GM18861 (cell line): Measurements from ENCODE around the gene MPHOSPH8.

Source experiments
- ATAC-seq: cut with Tn5 transposase; IDR thresholded peaks from one replicate; pipeline ENCODE4 v1.9.1; 2021; ENCODE audit not compliant: unreplicated experiment

MPHOSPH8 gene, protein sequence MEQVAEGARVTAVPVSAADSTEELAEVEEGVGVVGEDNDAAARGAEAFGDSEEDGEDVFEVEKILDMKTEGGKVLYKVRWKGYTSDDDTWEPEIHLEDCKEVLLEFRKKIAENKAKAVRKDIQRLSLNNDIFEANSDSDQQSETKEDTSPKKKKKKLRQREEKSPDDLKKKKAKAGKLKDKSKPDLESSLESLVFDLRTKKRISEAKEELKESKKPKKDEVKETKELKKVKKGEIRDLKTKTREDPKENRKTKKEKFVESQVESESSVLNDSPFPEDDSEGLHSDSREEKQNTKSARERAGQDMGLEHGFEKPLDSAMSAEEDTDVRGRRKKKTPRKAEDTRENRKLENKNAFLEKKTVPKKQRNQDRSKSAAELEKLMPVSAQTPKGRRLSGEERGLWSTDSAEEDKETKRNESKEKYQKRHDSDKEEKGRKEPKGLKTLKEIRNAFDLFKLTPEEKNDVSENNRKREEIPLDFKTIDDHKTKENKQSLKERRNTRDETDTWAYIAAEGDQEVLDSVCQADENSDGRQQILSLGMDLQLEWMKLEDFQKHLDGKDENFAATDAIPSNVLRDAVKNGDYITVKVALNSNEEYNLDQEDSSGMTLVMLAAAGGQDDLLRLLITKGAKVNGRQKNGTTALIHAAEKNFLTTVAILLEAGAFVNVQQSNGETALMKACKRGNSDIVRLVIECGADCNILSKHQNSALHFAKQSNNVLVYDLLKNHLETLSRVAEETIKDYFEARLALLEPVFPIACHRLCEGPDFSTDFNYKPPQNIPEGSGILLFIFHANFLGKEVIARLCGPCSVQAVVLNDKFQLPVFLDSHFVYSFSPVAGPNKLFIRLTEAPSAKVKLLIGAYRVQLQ

DNA sequence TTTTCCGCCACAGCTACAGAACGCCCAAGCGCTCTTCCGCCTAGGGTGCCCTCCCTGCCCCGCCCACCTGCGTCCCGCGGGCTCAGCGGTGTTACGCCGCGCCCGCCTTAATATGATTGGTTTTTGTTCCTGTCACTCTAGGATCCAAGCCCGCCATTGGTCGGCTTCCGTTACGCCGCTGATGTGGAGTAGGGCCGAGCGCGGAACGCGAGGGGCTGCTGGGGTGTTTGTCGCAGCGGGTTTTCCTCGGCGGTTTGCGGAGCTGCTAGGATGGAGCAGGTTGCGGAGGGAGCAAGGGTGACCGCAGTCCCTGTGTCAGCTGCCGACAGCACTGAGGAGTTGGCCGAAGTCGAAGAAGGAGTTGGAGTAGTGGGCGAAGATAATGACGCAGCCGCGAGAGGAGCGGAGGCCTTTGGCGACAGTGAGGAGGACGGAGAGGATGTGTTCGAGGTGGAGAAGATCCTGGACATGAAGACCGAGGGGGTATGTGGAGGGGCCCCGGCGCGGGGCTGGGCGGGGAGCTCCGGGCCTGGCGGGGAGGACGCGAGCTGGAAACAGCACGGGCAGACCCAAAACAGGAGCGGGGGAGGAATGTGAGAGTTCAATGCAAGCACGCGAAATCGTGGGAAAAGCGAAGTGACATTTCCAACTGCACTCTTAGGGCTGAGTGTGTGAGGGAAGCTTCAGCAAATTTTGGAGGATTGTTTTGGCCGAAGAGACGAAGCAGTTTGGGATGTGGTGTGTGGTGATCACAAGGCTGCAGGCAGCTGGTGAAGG is at the start of gene MPHOSPH8:
Gene MPHOSPH8 (plus strand): TSS at position 181 of the 777 bp plus-strand sequence. CDS start 90 bp downstream, at position 271.
- ATAC-seq, result peak; percentile 98

DNA sequence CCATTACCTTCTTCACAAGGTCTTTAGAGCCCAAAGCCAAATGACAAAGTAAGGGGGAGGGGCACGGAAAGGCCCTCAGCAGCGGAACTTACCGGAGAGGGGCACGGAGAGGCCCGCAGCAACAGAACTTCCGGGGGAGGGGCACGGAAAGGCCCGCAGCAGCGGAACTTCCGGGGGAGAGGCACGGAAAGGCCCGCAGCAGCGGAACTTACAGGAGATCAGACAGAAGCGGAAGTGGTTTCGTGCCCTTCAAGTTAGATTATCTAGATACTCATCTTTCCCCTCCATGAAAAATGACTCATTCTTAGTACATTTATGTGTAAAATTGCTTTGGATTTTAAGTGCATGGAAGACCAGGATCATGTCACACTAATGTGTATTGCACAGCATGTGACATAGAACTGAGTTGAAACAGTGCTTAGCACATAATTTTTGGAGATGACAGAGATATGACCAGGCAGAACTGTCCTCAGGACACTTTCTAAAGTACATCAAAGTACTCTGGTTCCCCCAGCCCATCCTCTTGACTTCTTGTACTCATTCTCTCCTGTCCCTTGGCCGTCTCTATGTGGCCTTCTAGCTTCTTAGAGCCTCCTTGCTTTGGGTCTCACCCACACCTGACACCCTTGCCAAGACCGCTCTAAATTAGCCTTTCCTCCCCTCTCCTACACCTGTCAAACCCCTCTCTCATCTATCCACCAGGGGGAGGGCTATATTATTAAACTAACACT is 46.4 kb upstream of the MPHOSPH8 start:
- ATAC-seq, result peak; percentile 63

DNA sequence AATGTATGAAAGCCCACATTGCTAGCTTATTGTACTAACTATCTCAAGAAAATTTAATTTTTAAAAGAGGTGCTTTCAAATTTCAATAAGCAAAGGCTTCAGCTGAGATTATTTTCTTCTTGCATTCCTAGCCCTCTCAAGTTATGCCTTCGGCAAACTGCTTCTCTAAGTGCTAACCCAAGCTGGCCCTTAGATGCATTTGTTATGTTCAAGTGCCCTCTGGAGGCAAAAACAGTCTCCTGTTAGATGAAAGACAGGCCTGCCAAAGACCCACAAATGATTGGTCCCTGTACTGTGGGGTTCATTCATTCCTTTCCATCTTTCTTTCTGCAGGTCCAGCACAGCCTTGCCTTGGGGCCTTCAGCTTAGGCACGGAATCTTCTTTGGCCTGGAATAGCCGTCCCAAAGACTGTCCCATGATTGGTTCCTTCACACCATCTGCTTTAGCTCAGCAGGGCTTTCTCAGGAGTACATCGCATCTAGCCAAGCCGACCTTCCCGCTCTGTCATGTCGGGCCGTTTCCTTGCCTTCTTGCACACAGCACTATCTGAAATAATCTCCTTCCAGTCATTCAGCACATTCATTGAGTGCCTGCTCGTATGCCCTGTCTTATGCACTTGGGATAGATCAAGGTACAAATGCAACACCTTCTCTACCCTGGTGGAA is 45.7 kb upstream of the MPHOSPH8 start:
- peak; percentile 79 for ATAC-seq

DNA sequence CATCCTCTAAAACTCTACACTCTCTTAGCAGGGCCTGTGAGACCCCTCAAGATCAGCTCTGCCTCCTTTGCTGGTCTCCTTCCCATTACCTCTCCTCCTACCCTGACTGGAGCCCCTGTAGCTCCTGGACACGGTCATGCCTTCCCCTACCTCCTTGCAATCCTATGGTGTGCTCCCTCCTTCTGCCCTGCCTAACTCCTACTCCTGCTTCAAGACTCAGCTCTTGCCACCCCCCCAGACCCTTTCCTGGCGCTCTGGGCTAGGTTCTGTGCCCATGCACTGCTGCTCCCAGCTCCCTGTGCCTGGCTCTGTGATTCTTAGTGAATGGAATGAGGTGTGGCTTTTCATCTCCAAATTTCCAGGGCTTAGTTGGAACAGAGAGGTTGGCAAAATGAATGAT is 44.1 kb upstream of the MPHOSPH8 start:
- ATAC-seq, result no peak

DNA sequence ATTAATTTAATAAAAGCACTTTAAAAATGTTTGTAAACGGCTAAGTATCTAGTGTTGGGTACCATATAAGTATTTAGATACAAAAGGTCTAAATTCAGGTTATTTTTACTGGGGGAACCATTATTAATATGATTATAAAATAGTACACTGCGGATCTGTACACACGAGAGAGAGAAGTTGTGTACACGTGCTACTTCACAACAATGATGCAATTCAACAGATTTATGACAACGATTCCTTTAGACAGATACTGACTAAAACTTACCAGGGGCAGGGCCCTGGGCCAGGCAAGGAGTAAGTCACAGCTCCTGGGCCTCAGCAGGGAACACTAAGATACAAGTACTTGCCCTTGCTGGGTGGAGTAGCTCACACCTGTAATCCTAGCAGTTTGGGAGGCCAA is 43.0 kb upstream of the MPHOSPH8 start:
- no peak for ATAC-seq

DNA sequence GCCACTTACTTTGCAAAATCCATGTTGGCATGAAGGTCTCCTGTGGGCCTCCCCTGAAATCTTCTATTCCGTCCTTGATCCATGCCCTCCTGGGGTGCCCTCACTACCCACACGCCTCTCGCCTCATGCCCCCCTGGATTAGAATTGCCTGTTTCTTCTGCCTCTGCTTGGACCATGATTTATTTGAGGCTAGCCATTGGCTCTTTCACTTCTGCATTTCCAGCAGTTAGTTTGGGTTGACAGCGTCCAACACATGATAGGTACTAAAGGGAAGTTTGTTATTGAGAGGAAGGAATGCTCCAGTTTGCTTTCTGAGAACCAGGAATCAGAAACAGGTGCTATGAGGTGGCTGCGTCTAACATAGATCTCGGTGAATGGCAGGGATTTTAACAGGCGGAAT is 41.6 kb upstream of the MPHOSPH8 start:
- no peak for ATAC-seq

DNA sequence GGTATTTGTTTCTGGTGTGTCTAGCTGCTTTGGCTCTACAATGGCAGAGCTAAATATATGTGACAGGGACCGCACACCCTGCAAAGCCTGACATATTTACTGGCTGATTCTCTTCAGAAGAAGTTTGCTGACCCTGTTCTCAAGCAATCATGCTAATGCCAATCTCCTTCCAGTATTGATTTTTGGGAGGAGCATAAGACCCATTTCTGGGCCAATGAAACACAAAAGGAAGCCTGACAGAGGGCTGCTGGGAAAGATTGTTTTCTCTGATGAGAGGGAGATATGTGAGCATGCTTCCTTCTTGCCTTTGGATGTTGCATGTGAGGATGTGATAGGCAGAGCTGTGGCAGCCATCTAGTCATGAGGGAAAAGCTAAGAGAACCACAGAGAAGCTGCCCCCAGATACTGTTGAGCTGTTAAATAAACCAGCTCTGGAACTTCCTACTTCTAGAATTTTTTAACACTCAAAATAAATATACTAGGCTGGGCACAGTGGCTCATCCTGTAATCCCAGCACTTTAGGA is 40.7 kb upstream of the MPHOSPH8 start:
- no peak for ATAC-seq

DNA sequence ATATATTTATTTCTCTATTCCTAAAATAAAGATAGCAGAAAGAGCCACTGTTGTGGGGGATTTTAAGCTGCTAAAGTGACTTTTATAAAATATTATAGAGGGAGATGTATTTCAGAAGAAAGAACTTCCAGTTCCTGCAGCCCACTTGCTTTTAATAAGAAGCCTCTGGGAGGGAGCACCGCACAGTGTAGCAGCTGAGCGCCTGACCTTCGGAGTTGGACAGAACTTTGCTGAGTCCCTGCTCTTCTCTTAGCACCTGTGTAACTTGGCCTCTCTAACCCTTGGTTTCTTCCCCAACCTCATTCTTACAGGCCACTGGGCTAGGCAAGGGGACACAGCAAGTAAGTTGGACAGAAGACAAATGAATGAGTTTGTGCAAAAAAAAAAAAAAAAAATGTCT is 37.4 kb upstream of the MPHOSPH8 start:
- no peak for ATAC-seq

DNA sequence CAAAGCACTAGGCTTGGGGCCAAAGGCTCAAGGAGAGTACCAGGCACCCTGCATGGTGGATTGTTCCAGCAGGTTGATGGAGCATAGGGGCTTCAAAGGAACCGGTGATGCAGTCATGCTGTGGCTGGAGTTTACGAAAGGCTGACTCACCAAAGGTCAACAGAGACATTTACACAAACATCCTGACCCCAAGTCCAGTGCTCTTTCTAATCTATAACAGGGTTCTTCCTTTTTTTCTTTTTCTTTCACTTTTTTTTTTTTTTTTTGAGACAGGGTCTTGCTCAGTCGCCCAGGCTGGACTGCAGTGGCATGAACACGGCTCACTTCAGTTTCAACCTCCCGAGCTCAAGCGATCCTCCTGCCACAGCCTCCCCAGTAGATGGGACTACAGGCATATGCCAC is 36.5 kb upstream of the MPHOSPH8 start:
- no peak for ATAC-seq

DNA sequence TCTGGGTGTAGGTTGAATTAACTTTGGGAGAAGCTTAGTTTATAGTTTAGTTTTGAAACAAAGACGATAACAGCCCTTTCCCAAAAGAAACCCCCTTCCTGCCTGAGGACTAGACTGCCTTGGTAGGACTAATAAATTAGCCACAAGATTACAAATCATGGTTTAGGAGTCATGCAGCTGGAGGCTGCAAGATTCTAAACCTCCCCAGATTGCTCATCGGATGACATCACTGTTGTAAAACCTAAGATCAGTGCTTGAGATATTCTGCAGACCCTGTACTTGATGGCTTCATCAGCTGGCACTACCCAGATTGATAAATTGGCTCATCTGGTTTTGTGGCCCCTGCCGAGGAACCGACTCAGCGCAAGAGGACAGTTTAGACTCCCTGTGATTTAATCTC is 35.9 kb upstream of the MPHOSPH8 start:
- no peak for ATAC-seq

DNA sequence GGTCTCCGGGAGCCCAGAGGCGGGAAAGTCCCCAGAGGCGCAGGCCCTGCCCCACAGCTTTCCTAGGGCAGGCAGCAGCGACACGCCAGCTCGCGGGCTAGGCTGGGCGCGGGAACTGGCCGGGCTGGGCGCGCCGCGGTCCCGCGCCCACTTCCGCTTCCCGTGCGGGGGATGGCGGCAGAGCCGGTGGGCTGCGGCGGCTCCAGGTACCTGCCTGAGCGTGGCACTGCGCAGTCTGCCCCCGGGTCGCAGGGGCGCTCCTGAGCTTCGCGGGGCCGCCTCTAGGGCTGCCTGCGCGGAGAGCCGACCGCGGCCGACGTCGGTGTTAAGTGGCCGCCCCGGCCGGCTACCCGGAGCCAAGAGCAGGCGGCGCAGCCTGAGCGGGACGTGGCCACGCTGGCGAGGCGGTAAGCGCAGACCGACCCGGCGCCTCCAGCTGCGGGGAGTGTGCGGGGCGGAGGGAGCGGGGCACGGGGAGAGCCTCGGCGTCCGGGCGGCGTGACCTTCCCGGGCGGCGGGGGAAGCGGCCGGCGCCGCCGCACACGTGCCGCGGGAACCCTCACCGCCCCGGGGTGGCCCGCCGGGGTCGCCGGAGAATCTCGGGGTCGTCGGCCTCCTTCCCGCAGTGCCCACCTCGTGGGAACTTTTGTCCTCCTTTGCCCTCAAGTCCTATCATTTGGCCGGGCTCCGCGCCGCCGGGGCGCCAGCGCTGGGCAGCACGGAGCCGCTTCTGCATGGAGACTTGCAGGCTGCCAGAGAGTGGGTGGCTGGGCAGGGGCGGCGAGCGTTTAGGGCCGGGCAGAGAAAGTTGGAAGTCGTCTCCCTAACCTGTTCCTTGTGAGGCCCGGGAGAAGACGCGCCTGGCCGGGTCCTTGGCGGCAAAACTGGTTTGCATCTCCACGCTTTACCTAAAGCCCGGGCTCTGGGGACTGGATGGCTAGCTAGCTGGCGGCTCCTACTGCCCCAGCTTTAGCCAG is 31.4 kb upstream of the MPHOSPH8 start:
- peak; percentile 83 for ATAC-seq

DNA sequence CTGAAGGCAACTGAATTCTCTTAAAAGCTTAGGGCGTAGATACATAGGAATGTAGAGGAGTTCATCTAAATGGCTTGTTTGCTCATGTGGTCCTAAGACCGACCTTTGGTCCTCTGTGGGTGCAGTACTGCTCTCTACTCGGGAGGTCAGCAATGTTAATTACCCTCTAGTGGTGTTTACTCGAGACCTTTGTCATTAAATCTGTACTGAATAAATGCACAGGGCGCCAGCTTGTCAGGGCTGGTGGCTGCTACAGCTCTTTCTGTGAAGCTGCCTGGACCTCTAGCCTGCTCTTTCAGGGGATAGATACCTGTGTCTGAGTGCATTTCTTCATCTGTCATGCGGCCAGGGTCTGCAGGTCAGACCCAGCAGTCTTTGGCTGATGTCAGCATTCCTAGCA is 29.2 kb upstream of the MPHOSPH8 start:
- no peak for ATAC-seq

DNA sequence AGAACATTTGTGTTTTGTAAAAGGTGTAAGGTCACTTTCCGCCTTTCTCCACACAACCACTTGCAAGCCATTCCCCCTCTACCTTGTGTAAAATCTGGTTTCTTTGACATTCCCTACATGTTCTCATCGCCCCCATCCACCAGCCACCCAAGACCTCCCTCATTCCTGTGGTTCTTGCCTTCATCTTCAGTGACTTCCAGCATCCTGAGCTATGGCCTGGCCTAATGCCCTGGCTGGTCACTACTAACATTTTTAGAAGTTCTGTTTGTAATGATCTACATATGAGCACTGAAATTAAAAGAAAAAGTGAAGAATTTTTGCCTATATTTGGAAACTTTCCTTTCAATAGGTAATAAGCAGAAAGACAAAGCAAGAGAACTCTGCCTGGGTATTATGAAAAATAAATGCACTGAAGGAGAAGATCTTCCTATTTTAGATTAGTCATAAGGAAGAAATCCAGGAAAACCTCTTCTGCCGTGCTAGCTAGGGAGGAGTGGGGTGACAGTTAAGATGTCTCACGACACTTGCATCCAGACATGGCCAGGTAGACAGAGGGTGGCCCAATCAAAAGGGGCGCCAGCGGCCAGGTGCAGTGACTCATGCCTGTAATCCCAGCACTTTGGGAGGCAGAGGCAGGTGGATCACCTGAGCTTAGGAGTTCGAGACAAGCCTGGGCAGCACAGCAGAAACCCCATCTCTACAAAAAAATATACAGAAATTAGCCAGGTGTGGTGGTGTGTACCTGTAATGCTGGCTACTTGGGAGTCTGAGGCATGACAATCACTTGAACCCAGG is 28.1 kb upstream of the MPHOSPH8 start:
- no peak for ATAC-seq

DNA sequence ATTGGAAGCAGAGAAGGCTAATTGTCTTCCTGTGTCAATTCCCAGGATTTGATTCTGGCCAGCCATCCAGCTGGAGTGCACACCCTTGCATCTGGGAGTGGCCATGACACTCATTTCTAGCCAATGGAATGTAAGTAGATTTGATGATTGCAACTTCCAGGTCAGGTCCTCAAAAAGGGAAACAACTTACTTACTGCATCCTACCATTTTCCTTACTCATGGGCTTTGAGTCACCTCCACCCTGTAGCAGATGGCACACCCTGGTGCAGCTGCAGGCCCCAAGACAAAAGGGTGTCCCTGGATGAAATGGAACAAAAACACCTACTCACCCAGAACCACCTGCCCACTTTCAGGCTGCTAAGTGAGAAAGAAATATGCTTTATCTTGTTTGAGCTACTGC is 27.3 kb upstream of the MPHOSPH8 start:
- ATAC-seq, result no peak

DNA sequence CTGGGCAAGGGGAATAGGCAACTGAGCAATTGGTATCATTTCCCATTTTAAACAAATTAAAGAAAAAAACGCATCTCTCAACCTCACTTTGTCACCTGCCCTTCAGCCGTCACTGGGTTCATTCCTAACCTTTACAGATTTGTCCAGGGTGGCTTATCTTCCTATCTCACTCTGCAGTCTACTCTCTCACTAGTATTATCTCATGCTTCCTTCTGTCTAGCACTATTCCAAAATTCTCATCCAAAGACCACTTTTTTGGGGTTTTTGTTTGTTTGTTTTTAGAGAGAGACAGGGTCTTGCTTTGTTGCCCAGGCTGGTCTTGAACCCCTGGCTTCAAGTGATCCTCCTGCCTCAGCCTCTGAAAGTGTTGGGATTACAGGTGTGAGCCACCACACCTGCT is 26.7 kb upstream of the MPHOSPH8 start:
- no peak for ATAC-seq

DNA sequence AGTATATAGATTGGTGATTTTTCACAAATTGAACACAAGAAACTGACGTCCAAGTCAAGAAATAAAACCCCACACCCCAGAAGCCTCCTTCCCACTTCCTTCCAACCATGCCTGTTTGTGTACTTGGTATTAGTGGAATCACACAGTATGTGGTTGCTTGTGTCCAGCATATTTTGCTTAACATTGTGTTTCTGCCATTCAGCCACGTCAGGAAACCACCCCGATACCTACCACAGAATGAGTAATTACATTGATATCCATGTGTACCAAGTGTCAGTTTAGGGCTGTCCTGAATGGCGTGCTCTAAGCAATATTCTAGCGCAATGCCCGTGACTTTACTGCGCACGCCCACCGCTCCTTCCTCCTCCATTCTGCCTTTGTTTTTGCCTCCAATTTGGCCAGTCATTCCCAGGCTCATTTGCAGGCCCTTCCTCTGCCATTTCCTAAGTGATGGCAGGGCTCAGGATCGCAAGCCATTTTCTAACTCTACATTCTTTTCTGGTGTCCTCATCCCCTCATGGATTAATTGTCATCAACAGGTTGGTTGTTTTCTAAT is 25.9 kb upstream of the MPHOSPH8 start:
- ATAC-seq, result no peak

DNA sequence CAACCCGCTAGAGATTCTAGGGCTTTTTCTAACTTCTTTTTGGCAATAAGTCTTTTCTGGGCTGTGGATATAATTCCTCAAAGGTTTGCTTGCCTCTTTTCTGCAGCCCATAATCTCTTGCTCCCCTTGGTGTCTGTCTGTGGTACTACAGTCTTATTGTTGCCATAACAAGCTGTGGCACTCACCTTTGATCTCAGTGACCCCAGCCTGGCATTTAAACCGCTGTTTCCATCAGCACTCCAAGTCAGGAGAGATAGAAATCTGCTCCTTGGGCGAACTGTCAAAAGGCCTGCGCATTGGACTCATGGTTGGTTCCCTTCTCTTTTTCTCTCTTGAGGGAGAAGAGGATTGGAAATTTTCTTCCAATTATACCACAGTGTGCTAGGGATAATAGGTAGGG is 14.5 kb upstream of the MPHOSPH8 start:
- no peak for ATAC-seq

DNA sequence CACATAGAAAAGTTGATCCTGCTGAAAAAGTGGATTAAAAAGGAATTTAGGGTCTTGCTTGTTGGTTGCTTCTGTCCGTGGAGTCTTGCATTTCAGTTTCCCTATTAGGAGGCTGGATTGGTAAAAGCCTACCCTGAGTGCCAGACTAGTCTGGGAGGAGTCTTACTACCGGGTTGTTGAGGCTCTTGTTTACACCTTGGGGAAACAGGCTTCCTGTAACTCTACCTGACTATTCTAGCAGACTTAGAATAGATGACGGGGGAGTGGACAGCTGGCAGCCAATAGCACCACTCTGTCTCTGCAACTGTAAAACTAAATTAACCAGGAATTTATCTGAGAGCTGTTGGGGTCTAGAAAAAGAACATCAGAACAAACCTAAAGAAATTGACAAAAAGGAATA is 11.3 kb upstream of the MPHOSPH8 start:
- no peak for ATAC-seq
